A549 treated with Mapracorat at 1 μM for 4 hours (cell line): ENCODE measurements around the gene OR2V2. TPM values are rescaled to one million over a fixed set of nuclear protein-coding genes. Genes with fewer than 3 reads are reported as not detected.

Source experiments
- total RNA-seq: library from RNA; stranded (reverse); fragments of 200-300 nt; extraction: Qiagen RNA extraction; gene quantifications from 5 replicates; pipeline ENCODE4 v1.2.3, GENCODE V29; 2022

The OR2V2 gene
- not detected in 5 replicates for total RNA-seq

GRCh38 chr5:181146927-181147636 is at the start of gene OR2V2:
Gene OR2V2, plus strand, starts transcription at chr5:181147586. Its CDS starts 7,357 bp downstream, at chr5:181154943.

GRCh38 chr5:181130832-181131496 is 16.4 kb upstream of the OR2V2 start, which contains the start of gene OR2V1:
Gene OR2V1, minus strand, starts transcription at chr5:181131169. Its CDS starts 5,865 bp downstream, at chr5:181125304.

GRCh38 chr5:181204826-181205760 is 57.7 kb downstream of the OR2V2 start, which contains the start of gene TRIM7:
Gene TRIM7, minus strand, starts transcription at chr5:181205196. Its CDS starts 86 bp downstream, at chr5:181205110.

Other genes with a start within 250 kb of the OR2V2 start
- not detected in 5 replicates for gene BTNL8, start 248.4 kb upstream of the OR2V2 start, total RNA-seq
- gene BTNL3, start 158.7 kb upstream of the OR2V2 start, total RNA-seq, result not detected in 5 replicates
- gene BTNL9, start 107.3 kb upstream of the OR2V2 start, total RNA-seq, result 0.56 to 1.2 TPM (median 0.95 TPM) in 5 replicates
- gene OR2V1, start 16.4 kb upstream of the OR2V2 start, total RNA-seq, result not detected in 5 replicates
- gene TRIM7, start 57.6 kb downstream of the OR2V2 start, total RNA-seq, result 30.1 to 43.0 TPM (median 42.7 TPM) in 5 replicates
- 18.6 to 31.0 TPM (median 28.9 TPM) in 5 replicates for gene TRIM41, start 75.7 kb downstream of the OR2V2 start, total RNA-seq
- 3,085 to 3,907 TPM (median 3,262 TPM) in 5 replicates for gene RACK1, start 96.3 kb downstream of the OR2V2 start, total RNA-seq
- 4.8 to 7.1 TPM (median 6.2 TPM) in 5 replicates for gene TRIM52, start 113.6 kb downstream of the OR2V2 start, total RNA-seq
- not detected in 5 replicates for gene OR4F3, start 219.7 kb downstream of the OR2V2 start, total RNA-seq